Measurements from ENCODE around the gene WBP2NL.

WBP2NL gene

GRCh38 chr22:41979423-41980250 lies 19.0 kb upstream of the WBP2NL start:
- DNase-seq = no peak

- DNase-seq = no peak
Observed at GRCh38 chr22:41982865-41983264, 15.7 kb upstream of the WBP2NL start.

- DNase-seq = no peak
Observed at GRCh38 chr22:41983513-41984405, 14.8 kb upstream of the WBP2NL start.

- DNase-seq = no peak
Observed at GRCh38 chr22:41987276-41987675, 11.3 kb upstream of the WBP2NL start.

- no peak for DNase-seq
Observed at GRCh38 chr22:41989246-41989645, 9.3 kb upstream of the WBP2NL start.

GRCh38 chr22:41991111-41991510 lies 7.5 kb upstream of the WBP2NL start:
- DNase-seq = no peak

GRCh38 chr22:41992496-41992895 lies 6.1 kb upstream of the WBP2NL start:
- no peak for DNase-seq

GRCh38 chr22:41995211-41995610 lies 3.4 kb upstream of the WBP2NL start:
- no peak for DNase-seq

GRCh38 chr22:41996826-41997225 lies 1.8 kb upstream of the WBP2NL start:
- no peak for DNase-seq

- no peak for DNase-seq
Observed at GRCh38 chr22:42000466-42000865, 1.9 kb downstream of the WBP2NL start.

GRCh38 chr22:42001121-42001520 lies 2.5 kb downstream of the WBP2NL start:
- no peak for DNase-seq

- no peak for DNase-seq
Observed at GRCh38 chr22:42001706-42002105, 3.1 kb downstream of the WBP2NL start.

- no peak for DNase-seq
Observed at GRCh38 chr22:42007922-42008321, 9.3 kb downstream of the WBP2NL start.

GRCh38 chr22:42010778-42011177 lies 12.2 kb downstream of the WBP2NL start:
- DNase-seq = no peak

GRCh38 chr22:42013385-42013784 lies 14.8 kb downstream of the WBP2NL start:
- DNase-seq = no peak

- DNase-seq = no peak
Observed at GRCh38 chr22:42016111-42016510, 17.5 kb downstream of the WBP2NL start.

- DNase-seq = no peak
Observed at GRCh38 chr22:42018224-42018623, 19.6 kb downstream of the WBP2NL start.

- no peak for DNase-seq
Observed at GRCh38 chr22:42021571-42021970, 23.0 kb downstream of the WBP2NL start.

GRCh38 chr22:42022162-42022847 lies 23.7 kb downstream of the WBP2NL start:
- no peak for DNase-seq

- DNase-seq = no peak
Observed at GRCh38 chr22:42025421-42025820, 26.8 kb downstream of the WBP2NL start.

GRCh38 chr22:42026705-42027104 lies 28.1 kb downstream of the WBP2NL start:
- DNase-seq = no peak

- no peak for DNase-seq
Observed at GRCh38 chr22:42033263-42034181, 34.9 kb downstream of the WBP2NL start.

Measured in T-helper 9 cell (primary cell).